Measurements from ENCODE around the gene HSD17B14. TPM values are rescaled to one million over a fixed set of nuclear protein-coding genes. Genes with fewer than 3 reads are reported as not detected.
A peak's percentile ranks its signal among the peaks of the same experiment; 100 is the strongest.

HSD17B14 gene
- total and polyA plus RNA-seq, 2 of the 13 experiments (the other 11 are each of a cell fraction or from before 2014, with no cell fraction given): 0.58 to 1.2 TPM

GRCh38 chr19:48806818-48807589 lies 29.3 kb downstream of the HSD17B14 start (continued):
- TF ChIP-seq KIAA2018 (CRISPR knock-in tag; IDR thresholded peaks at IDR 0.05; ENCODE audit: borderline replicate concordance) (no peak), ZNF275 (CRISPR knock-in tag; IDR thresholded peaks at IDR 0.05; ENCODE audit: borderline replicate concordance) (0 out of 2 replicates have a peak, but pooled peaks have one; percentile 54), EHMT2 (IDR thresholded peaks at IDR 0.05; ENCODE audit: borderline replicate concordance, low read depth, low read length) (no peak), ZNF761 (CRISPR knock-in tag; conservative IDR thresholded peaks at IDR 0.05) (no peak), SNAPC4 (CRISPR knock-in tag; IDR thresholded peaks at IDR 0.05) (no peak), RAD21 (CRISPR knock-in tag; IDR thresholded peaks at IDR 0.05) (no peak), ZBTB44 (CRISPR knock-in tag; IDR thresholded peaks at IDR 0.05) (0 out of 2 replicates have a peak, but pooled peaks have one; percentile 26), FOSL2 (CRISPR knock-in tag; IDR thresholded peaks at IDR 0.05) (peak; percentile 67), CCAR2 (optimal IDR thresholded peaks at IDR 0.05; ENCODE audit: low read depth, low read length) (no peak)

Measured in HepG2 (cell line).